Stimulated activated CD4-positive, alpha-beta T cell treated with anti-CD3 and anti-CD28 coated beads, Interleukin-1b, Interleukin-23, amount 100 ng/mL, for 24 hours (primary cell): ENCODE data around the gene MYL3.

ENCODE experiments used
- DNase-seq, 4 experiments: peaks; one replicate each; pipeline ENCODE4 v3.0.0-alpha.2; 2020; ENCODE audit warnings: low read depth in 4 of 4, low spot score in 1 of 4

The MYL3 gene

GRCh38 chr3:46851364-46852333 is 11.6 kb downstream of the MYL3 start:
- DNase-seq, result no peak

- DNase-seq, result no peak
Measured at GRCh38 chr3:46850468-46850779, 12.8 kb downstream of the MYL3 start.

- DNase-seq, result no peak
Measured at GRCh38 chr3:46849686-46850467, 13.4 kb downstream of the MYL3 start.

- no peak for DNase-seq
Measured at GRCh38 chr3:46849045-46849631, 14.1 kb downstream of the MYL3 start.

- DNase-seq, result peak in 1 of 4 experiments; percentile 29
Measured at GRCh38 chr3:46848271-46849044, 14.8 kb downstream of the MYL3 start.

- DNase-seq, result no peak
Measured at GRCh38 chr3:46847744-46848143, 15.5 kb downstream of the MYL3 start.

GRCh38 chr3:46846624-46847542 is 16.4 kb downstream of the MYL3 start:
- DNase-seq, result no peak

GRCh38 chr3:46845860-46846623 is 17.2 kb downstream of the MYL3 start:
- DNase-seq, result peak; percentile 51 to 67 (median 54)

- DNase-seq, result no peak
Measured at GRCh38 chr3:46845397-46845859, 17.8 kb downstream of the MYL3 start.

- DNase-seq, result no peak
Measured at GRCh38 chr3:46844881-46845312, 18.3 kb downstream of the MYL3 start.

GRCh38 chr3:46844397-46844796 is 18.8 kb downstream of the MYL3 start:
- DNase-seq, result no peak

GRCh38 chr3:46843508-46843907 is 19.7 kb downstream of the MYL3 start:
- no peak for DNase-seq

GRCh38 chr3:46840491-46840890 is 22.8 kb downstream of the MYL3 start:
- DNase-seq, result no peak

- DNase-seq, result no peak
Measured at GRCh38 chr3:46838301-46838700, 24.9 kb downstream of the MYL3 start.

GRCh38 chr3:46835491-46835890 is 27.8 kb downstream of the MYL3 start:
- no peak for DNase-seq

- no peak for DNase-seq
Measured at GRCh38 chr3:46835054-46835453, 28.2 kb downstream of the MYL3 start.

GRCh38 chr3:46833346-46834300 is 29.6 kb downstream of the MYL3 start:
- DNase-seq, result no peak

- DNase-seq, result no peak
Measured at GRCh38 chr3:46831841-46832240, 31.4 kb downstream of the MYL3 start.
